HCT116 (cell line): ENCODE data around the gene DICER1. TPM values are rescaled to one million over a fixed set of nuclear protein-coding genes. Genes with fewer than 3 reads are reported as not detected.

ENCODE experiments used
- ATAC-seq: fragments of 200-7000 bp; cut with Tn5 transposase; 2 replicates; pipeline ENCODE4 v1.9.1; 2020; ENCODE audit warnings: mild to moderate bottlenecking, moderate library complexity
- BruUV-seq: library from RNA; stranded (reverse); fragments of 400-500 nt; replicated peaks from 2 replicates; lab custom pipeline; 2021; lab: Mats Ljungman, UMichigan
- CTCF ChIA-PET: fragments of 300-600 bp; sonication (Branson Sonifier 250); formaldehyde crosslinking; loops from one replicate; lab custom pipeline; 2021; ENCODE audit warnings: antibody characterized with exemption; lab: Charles Lee
- POLR2A ChIA-PET: fragments of 300-600, 350-600 bp; sonication (Branson Sonifier 250); formaldehyde crosslinking; loops from one replicate; lab custom pipeline; 2021; ENCODE audit warnings: antibody characterized with exemption; lab: Charles Lee
- RAD21 ChIA-PET, 2 experiments: fragments of 300-600 bp; sonication (Branson Sonifier 250); formaldehyde crosslinking; loops; one replicate each; lab custom pipeline; 2023; ENCODE audit warnings: low total read pairs in 2 of 2; ENCODE audit not compliant: uncharacterized antibody in 2 of 2, unreplicated experiment in 2 of 2, low non-redundant PET in 1 of 2; lab: Charles Lee
- DNase-seq: peaks from one replicate; pipeline ENCODE4 v3.0.0-alpha.2; 2010; ENCODE audit warnings: low read depth, low spot score
- H2AFZ ChIP-seq: fragments of 200-600 bp; shearing (Covaris generic), sonication (generic); 2 replicates; pipeline ENCODE4 v1.6.1; 2017; ENCODE audit warnings: low read depth, mixed run types, mixed read lengths, antibody characterized with exemption, low read length; ENCODE audit not compliant: poor library complexity, severe bottlenecking
- H3K27ac ChIP-seq: 2 replicates; pipeline ENCODE4 v1.5.1; 2012; ENCODE audit warnings: low read depth, low read length
- H3K27me3 ChIP-seq: fragments of 200-600 bp; sonication (generic); 2 replicates; pipeline ENCODE4 v1.6.1; 2016; ENCODE audit warnings: mixed run types, low read length, mixed read lengths; ENCODE audit not compliant: insufficient read depth
- H3K36me3 ChIP-seq, 2 experiments: fragments of 200-500 bp in 1 of 2; fragments of 200-600 bp in 1 of 2; sonication (Bioruptor generic) in 1 of 2; sonication (generic) in 1 of 2; 2 replicates each; pipeline versions ENCODE4 v1.5.1 to v1.6.1; 2014 to 2016; ENCODE audit warnings: low read length in 2 of 2, inconsistent platforms in 1 of 2, mixed read lengths in 1 of 2, mixed run types in 1 of 2; ENCODE audit not compliant: insufficient read depth in 2 of 2, control insufficient read depth in 1 of 2
- H3K4me1 ChIP-seq, 2 experiments: fragments of 200-600 bp in 1 of 2; sonication (generic) in 1 of 2; 2 replicates each; pipeline versions ENCODE4 v1.5.1 to v1.6.1; 2012 to 2017; ENCODE audit warnings: low read length in 2 of 2, inconsistent platforms in 1 of 2, mild to moderate bottlenecking in 1 of 2, mixed read lengths in 1 of 2, mixed run types in 1 of 2, moderate library complexity in 1 of 2; ENCODE audit not compliant: insufficient read depth in 2 of 2, control insufficient read depth in 1 of 2
- H3K4me2 ChIP-seq: fragments of 200-600 bp; sonication (generic); 2 replicates; pipeline ENCODE4 v1.6.1; 2017; ENCODE audit warnings: mixed run types, low read length, mixed read lengths
- H3K4me3 ChIP-seq, 2 experiments: fragments of 200-600 bp in 1 of 2; sonication (generic) in 1 of 2; replicated peaks in 1 of 2; 2 replicates each; pipeline ENCODE4 v1.5.1; 2011 to 2016; ENCODE audit warnings: low read length in 2 of 2, control low read depth in 1 of 2, low read depth in 1 of 2, mild to moderate bottlenecking in 1 of 2, mixed read lengths in 1 of 2, mixed run types in 1 of 2
- H3K79me2 ChIP-seq: fragments of 200-600 bp; sonication (generic); 2 replicates; pipeline ENCODE4 v1.6.1; 2017; ENCODE audit warnings: mild to moderate bottlenecking, mixed run types, low read length, moderate library complexity, mixed read lengths; ENCODE audit not compliant: insufficient read depth
- H3K9ac ChIP-seq: fragments of 200-600 bp; sonication (generic); 2 replicates; pipeline ENCODE4 v1.6.1; 2016; ENCODE audit warnings: low read length, mixed read lengths
- H3K9me2 ChIP-seq: fragments of 200-600 bp; sonication (generic), shearing (Covaris generic); 2 replicates; pipeline ENCODE4 v1.6.1; 2017; ENCODE audit warnings: mixed run types, mild to moderate bottlenecking, moderate library complexity; ENCODE audit not compliant: insufficient read depth
- H3K9me3 ChIP-seq, 2 experiments: fragments of 200-500 bp in 1 of 2; fragments of 200-600 bp in 1 of 2; sonication (Bioruptor generic) in 1 of 2; sonication (generic) in 1 of 2; 2 replicates each; pipeline ENCODE4 v1.6.1; 2014 to 2017; ENCODE audit warnings: low read length in 2 of 2, mixed read lengths in 2 of 2, inconsistent platforms in 1 of 2, low read depth in 1 of 2, mild to moderate bottlenecking in 1 of 2, mixed run types in 1 of 2, moderate library complexity in 1 of 2; ENCODE audit not compliant: control insufficient read depth in 1 of 2, insufficient read depth in 1 of 2
- H4K20me1 ChIP-seq: fragments of 200-600 bp; sonication (generic), shearing (Covaris generic); 2 replicates; pipeline ENCODE4 v1.6.1; 2017; ENCODE audit warnings: mixed run types, mild to moderate bottlenecking, moderate library complexity; ENCODE audit not compliant: insufficient read depth
- CEBPB ChIP-seq: IDR thresholded peaks from 2 replicates; pipeline ENCODE4 v1.6.1; 2012; ENCODE audit warnings: low read depth
- EGR1 ChIP-seq: IDR thresholded peaks from 2 replicates; pipeline ENCODE4 v1.6.1; 2012; ENCODE audit warnings: low read depth
- EZH2 ChIP-seq: fragments of 200-600 bp; sonication (generic); IDR thresholded peaks from 2 replicates; pipeline ENCODE4 v1.6.1; 2017; ENCODE audit warnings: antibody characterized with exemption, mixed run types
- POLR2A ChIP-seq: IDR thresholded peaks from 2 replicates; pipeline ENCODE4 v1.7.0; 2011; ENCODE audit warnings: borderline replicate concordance; ENCODE audit not compliant: insufficient read depth, insufficient read length; ENCODE audit errors: extremely low read depth
- ZNF274 ChIP-seq: fragments of 200-500 bp; sonication (Bioruptor generic); IDR thresholded peaks from 2 replicates; pipeline ENCODE4 v1.6.1; 2014; ENCODE audit warnings: mild to moderate bottlenecking, low read depth, low read length, inconsistent platforms
- intact Hi-C: fragments of 100-400 bp; cut with micrococcal nuclease; formaldehyde crosslinking; loops from 2 replicates; pipeline ENCODE4 v1.10.0; 2022
- total RNA-seq: library from RNA; stranded (reverse); gene quantifications from one replicate; pipeline ENCODE4 v1.2.1, GENCODE V29; 2021; ENCODE audit not compliant: unreplicated experiment
- TF ChIP-seq, protein P1 (sequence below): IDR thresholded peaks from 2 replicates; pipeline ENCODE4 v1.6.1; 2012
- TF ChIP-seq, protein P2 (sequence below): IDR thresholded peaks from 2 replicates; pipeline ENCODE4 v1.6.1; 2011; ENCODE audit warnings: mild to moderate bottlenecking, low read length, moderate library complexity; ENCODE audit not compliant: insufficient replicate concordance; ENCODE audit errors: extremely low read depth
- TF ChIP-seq, protein P3 (sequence below): IDR thresholded peaks from 2 replicates; pipeline ENCODE4 v1.6.1; 2012; ENCODE audit warnings: low read depth
- TF ChIP-seq, protein P4 (sequence below): IDR thresholded peaks from 2 replicates; pipeline ENCODE4 v1.6.1; 2012

DICER1 gene
- total RNA-seq, 1 experiment from 2014 or later: 38.6 TPM

DNA sequence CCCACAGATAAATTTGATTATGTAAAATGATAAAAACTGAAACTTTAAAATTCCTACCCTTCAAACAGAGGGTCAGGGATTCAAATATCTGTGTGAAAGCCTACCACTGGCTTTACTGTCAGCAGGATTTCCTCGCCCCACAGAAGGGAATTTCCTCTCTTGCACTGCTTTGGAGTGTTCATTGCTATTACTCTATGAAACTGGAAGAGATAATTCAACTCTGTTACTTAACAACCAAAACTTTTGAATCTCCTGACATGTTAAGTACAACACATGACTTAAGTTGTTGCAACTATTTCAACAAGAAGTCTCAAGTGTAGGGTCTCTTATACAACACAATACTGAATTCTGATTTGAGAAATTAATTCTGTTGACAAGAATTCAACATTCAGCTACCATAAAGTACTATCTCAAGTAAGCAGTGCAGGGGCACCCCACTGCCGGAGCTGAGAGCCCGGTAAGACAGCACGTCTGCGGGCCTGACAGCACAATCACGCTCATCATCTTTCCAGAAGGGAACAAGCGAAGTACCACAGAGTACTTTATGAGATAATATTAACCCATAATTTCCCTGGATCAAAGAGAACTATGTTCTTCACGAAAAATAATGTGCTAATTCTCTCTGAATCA, 22.9 kb downstream of the DICER1 start:
- no peak for DNase-seq
- peaks cover 69% of the 10 kb centered on the region for H3K79me2 ChIP-seq
- CTCF ChIA-PET: no interaction called here

More for the DNA sequence above, 22.9 kb downstream of the DICER1 start:
- POLR2A ChIA-PET: interaction anchor here (1.5 kb wide), 1 partner anchor 10 kb away, joined by 5 read pairs; no protein-coding TSS in a partner anchor
- RAD21 ChIA-PET: no interaction called here
- no peak overlapping the region for H3K27ac ChIP-seq
- H3K4me1 ChIP-seq: no peaks in the 10 kb centered on the region
- H3K27me3 ChIP-seq: no peaks in the 10 kb centered on the region
- no peak for TF ChIP-seq CEBPB
- no peak for TF ChIP-seq EGR1
- no peak for TF ChIP-seq POLR2A
- TF ChIP-seq ZNF274: no peak
- TF ChIP-seq, protein P1, sequence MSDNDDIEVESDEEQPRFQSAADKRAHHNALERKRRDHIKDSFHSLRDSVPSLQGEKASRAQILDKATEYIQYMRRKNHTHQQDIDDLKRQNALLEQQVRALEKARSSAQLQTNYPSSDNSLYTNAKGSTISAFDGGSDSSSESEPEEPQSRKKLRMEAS: no peak
- TF ChIP-seq, protein P2, sequence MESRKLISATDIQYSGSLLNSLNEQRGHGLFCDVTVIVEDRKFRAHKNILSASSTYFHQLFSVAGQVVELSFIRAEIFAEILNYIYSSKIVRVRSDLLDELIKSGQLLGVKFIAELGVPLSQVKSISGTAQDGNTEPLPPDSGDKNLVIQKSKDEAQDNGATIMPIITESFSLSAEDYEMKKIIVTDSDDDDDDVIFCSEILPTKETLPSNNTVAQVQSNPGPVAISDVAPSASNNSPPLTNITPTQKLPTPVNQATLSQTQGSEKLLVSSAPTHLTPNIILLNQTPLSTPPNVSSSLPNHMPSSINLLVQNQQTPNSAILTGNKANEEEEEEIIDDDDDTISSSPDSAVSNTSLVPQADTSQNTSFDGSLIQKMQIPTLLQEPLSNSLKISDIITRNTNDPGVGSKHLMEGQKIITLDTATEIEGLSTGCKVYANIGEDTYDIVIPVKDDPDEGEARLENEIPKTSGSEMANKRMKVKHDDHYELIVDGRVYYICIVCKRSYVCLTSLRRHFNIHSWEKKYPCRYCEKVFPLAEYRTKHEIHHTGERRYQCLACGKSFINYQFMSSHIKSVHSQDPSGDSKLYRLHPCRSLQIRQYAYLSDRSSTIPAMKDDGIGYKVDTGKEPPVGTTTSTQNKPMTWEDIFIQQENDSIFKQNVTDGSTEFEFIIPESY: no peak
- no peak for TF ChIP-seq EZH2
- TF ChIP-seq, protein P3, sequence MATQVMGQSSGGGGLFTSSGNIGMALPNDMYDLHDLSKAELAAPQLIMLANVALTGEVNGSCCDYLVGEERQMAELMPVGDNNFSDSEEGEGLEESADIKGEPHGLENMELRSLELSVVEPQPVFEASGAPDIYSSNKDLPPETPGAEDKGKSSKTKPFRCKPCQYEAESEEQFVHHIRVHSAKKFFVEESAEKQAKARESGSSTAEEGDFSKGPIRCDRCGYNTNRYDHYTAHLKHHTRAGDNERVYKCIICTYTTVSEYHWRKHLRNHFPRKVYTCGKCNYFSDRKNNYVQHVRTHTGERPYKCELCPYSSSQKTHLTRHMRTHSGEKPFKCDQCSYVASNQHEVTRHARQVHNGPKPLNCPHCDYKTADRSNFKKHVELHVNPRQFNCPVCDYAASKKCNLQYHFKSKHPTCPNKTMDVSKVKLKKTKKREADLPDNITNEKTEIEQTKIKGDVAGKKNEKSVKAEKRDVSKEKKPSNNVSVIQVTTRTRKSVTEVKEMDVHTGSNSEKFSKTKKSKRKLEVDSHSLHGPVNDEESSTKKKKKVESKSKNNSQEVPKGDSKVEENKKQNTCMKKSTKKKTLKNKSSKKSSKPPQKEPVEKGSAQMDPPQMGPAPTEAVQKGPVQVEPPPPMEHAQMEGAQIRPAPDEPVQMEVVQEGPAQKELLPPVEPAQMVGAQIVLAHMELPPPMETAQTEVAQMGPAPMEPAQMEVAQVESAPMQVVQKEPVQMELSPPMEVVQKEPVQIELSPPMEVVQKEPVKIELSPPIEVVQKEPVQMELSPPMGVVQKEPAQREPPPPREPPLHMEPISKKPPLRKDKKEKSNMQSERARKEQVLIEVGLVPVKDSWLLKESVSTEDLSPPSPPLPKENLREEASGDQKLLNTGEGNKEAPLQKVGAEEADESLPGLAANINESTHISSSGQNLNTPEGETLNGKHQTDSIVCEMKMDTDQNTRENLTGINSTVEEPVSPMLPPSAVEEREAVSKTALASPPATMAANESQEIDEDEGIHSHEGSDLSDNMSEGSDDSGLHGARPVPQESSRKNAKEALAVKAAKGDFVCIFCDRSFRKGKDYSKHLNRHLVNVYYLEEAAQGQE: no peak
- TF ChIP-seq, protein P4, sequence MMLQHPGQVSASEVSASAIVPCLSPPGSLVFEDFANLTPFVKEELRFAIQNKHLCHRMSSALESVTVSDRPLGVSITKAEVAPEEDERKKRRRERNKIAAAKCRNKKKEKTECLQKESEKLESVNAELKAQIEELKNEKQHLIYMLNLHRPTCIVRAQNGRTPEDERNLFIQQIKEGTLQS: no peak
- TF ChIP-seq, all 23 proteins: peak for 0
- BruUV-seq: no TSS peak
- no peak overlapping the region for H2AFZ ChIP-seq
- H3K9me2 ChIP-seq: no peaks in the 10 kb centered on the region
- no peaks in the 10 kb centered on the region for H3K9me3 ChIP-seq
- no peaks in the 10 kb centered on the region; the same call in 1 of the 2 replicates for H4K20me1 ChIP-seq
- intact Hi-C loops: no loop called here
- no peak overlapping the region for H3K4me2 ChIP-seq
- H3K36me3 ChIP-seq: peaks cover 5 to 9% of the 10 kb centered on the region in 2 experiments; a peak in 2 of 4 replicates
- ATAC-seq: no peak
- no peak overlapping the region for H3K4me3 ChIP-seq
- H3K9ac ChIP-seq: no peak overlapping the region
